C4-2B (cell line): ENCODE measurements around the gene FAM174A.

Experiments
- ZFX ChIP-seq: fragments of 450-650 bp; IDR thresholded peaks from 2 replicates; pipeline ENCODE4 v1.6.1; 2017
- TF ChIP-seq, protein P1 (sequence below): fragments of 450-650 bp; conservative IDR thresholded peaks from 2 replicates; pipeline ENCODE4 v1.5.1; 2017; ENCODE audit warnings: mild to moderate bottlenecking

DNA sequence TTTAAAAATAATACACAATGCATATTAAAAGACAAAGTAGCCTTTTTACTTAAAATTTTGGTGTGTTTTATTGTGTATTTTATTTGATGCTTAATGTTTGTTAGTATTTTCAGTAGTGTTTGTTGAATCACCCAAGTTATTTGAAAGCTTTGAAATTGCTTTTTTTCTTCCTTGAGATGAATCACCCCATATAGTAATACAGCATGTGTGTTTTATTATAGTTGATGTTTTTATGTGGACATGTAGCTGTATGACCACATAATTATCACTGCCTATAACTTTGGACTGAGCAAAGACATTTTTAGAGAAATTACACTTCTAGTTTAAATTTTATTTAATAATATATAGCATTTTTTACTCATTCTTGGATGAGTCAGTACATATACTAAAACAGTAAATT lies 18.0 kb downstream of the FAM174A start:
- TF ChIP-seq, protein P1, sequence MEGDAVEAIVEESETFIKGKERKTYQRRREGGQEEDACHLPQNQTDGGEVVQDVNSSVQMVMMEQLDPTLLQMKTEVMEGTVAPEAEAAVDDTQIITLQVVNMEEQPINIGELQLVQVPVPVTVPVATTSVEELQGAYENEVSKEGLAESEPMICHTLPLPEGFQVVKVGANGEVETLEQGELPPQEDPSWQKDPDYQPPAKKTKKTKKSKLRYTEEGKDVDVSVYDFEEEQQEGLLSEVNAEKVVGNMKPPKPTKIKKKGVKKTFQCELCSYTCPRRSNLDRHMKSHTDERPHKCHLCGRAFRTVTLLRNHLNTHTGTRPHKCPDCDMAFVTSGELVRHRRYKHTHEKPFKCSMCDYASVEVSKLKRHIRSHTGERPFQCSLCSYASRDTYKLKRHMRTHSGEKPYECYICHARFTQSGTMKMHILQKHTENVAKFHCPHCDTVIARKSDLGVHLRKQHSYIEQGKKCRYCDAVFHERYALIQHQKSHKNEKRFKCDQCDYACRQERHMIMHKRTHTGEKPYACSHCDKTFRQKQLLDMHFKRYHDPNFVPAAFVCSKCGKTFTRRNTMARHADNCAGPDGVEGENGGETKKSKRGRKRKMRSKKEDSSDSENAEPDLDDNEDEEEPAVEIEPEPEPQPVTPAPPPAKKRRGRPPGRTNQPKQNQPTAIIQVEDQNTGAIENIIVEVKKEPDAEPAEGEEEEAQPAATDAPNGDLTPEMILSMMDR, result no peak
- no peak for TF ChIP-seq ZFX
